Measurements from ENCODE around the gene MRPS31. TPM values are rescaled to one million over a fixed set of nuclear protein-coding genes. Genes with fewer than 3 reads are reported as not detected.

MRPS31 gene
- total and polyA plus RNA-seq, 2 donors from 2014 or later: 24.3 to 47.3 TPM

DNA sequence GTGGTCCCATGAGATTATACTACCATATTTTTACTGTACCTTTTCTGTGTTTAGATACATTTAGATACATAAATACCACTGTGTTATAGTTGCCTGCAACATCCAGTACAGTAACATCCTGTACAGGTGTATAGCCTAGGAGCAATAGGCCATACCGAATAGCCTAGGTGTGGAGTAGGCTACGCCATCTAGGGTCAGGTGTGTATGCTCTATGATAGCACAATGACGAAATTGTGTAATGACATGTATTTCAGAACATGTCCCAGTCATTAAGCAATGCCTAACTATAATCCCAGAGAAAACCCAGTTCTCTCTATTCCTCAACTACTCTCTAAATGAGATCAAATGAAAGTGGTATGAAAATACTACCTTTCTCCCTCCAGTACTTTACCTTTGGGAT is 22.3 kb upstream of the MRPS31 start:
- intact Hi-C loops (cut with DNase I): no loop called here
- Histone ChIP-seq H3K4me3 (ENCODE audit: low read length in 3 of 3) (no peak overlapping the region), H3K4me1 (ENCODE audit: control insufficient read depth in 2 of 3, insufficient read depth in 2 of 3, low read depth in 1 of 3, low read length in 3 of 3) (peaks cover 0 to 4% (median 2%) of the 10 kb centered on the region in 3 donors), H3K9me3 (ENCODE audit: control insufficient read depth in 2 of 3, insufficient read depth in 1 of 3, low read length in 3 of 3) (no peaks in the 10 kb centered on the region), H3K9ac (ENCODE audit: low read length in 3 of 3) (no peak overlapping the region), H3K27ac (ENCODE audit: low read depth in 2 of 2, low read length in 2 of 2) (no peak overlapping the region), H3K27me3 (ENCODE audit: control insufficient read depth, insufficient read depth, low read length) (no peaks in the 10 kb centered on the region), H3K36me3 (ENCODE audit: control insufficient read depth in 2 of 3, insufficient read depth in 3 of 3, low read length in 3 of 3) (peaks cover under 1 to 4% (median 2%) of the 10 kb centered on the region in 3 donors)
- DNase-seq (no peak), FAIRE-seq (no peak)
- TF ChIP-seq, protein P1, sequence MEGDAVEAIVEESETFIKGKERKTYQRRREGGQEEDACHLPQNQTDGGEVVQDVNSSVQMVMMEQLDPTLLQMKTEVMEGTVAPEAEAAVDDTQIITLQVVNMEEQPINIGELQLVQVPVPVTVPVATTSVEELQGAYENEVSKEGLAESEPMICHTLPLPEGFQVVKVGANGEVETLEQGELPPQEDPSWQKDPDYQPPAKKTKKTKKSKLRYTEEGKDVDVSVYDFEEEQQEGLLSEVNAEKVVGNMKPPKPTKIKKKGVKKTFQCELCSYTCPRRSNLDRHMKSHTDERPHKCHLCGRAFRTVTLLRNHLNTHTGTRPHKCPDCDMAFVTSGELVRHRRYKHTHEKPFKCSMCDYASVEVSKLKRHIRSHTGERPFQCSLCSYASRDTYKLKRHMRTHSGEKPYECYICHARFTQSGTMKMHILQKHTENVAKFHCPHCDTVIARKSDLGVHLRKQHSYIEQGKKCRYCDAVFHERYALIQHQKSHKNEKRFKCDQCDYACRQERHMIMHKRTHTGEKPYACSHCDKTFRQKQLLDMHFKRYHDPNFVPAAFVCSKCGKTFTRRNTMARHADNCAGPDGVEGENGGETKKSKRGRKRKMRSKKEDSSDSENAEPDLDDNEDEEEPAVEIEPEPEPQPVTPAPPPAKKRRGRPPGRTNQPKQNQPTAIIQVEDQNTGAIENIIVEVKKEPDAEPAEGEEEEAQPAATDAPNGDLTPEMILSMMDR (IDR thresholded peaks at IDR 0.05; ENCODE audit: borderline replicate concordance, extremely low read depth, insufficient read depth): no peak

DNA sequence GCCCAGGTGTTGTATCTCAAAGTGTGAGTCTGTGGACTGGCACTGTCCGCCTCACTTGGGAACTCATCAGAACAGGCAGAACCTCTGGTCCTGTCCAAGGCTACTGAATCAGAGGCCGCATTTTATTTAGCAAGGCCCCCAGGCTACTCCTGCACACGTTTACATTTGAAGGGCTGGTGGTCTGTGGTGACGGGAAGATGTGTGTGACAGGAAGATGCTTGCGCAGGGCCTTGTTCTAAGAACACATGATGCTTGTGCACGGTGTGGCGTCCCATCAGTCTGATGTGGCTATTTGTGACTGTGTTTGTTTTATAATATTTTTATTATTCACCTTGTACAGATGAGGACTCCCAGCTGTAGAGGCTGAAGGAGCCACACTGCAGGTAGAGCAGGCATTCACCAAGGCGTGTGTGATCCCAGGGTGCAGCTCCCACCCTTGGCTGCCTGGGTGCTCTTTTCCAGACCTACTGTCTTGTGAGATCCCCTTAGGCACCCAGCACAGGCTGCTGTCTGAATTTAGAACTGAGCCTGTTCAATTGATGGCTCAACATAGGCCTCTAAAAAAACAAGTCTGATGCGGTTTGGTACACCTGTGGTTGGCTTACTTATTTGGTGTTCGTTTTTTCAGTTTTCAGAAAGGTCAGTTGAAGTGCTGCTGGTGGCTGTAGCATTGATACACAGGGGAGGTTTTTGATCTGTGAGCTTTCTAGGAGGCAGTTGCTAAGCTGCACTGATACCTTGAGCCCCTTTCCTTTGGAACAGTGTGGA is 21.5 kb upstream of the MRPS31 start:
- TF ChIP-seq, protein P1 (IDR thresholded peaks at IDR 0.05; ENCODE audit: borderline replicate concordance, extremely low read depth, insufficient read depth): no peak
- no peak overlapping the region for H3K4me3 ChIP-seq (ENCODE audit: low read length in 3 of 3)
- H3K27ac ChIP-seq (ENCODE audit: low read depth in 2 of 2, low read length in 2 of 2): no peak overlapping the region
- no peak overlapping the region for H3K9ac ChIP-seq (ENCODE audit: low read length in 3 of 3)
- intact Hi-C loops (cut with DNase I): no loop called here
- no peak for FAIRE-seq
- no peak for DNase-seq
- H3K4me1 ChIP-seq (ENCODE audit: control insufficient read depth in 2 of 3, insufficient read depth in 2 of 3, low read depth in 1 of 3, low read length in 3 of 3): peaks cover 0 to 4% (median 2%) of the 10 kb centered on the region in 3 donors
- peaks cover 0 to 4% (median 2%) of the 10 kb centered on the region in 3 donors for H3K36me3 ChIP-seq (ENCODE audit: control insufficient read depth in 2 of 3, insufficient read depth in 3 of 3, low read length in 3 of 3)
- no peaks in the 10 kb centered on the region for H3K9me3 ChIP-seq (ENCODE audit: control insufficient read depth in 2 of 3, insufficient read depth in 1 of 3, low read length in 3 of 3)
- no peaks in the 10 kb centered on the region for H3K27me3 ChIP-seq (ENCODE audit: control insufficient read depth, insufficient read depth, low read length)

DNA sequence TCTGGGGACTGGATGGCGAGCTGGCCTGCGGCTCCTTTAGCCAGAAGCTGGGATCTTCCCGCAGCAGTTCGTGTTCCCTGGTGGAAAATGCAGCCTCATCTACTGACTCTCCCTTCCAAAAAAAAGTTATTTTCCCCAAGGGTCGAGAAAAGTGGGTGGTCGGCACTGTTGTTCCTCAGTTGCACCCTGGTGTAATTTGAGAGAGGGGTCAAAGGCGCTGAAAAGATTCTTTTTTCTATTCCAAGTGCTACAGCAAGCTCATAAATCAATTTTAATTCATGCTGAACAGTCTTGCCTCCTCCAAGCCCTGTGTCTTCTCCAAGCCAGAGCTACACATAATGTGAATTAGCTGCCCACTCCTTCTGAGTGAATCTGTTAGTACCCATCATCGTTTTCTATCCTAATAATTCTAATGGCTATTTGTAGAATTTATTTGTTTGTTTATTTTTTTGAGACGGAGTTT is 19.2 kb upstream of the MRPS31 start:
- peak in 2 of 5 donors; percentile 72 to 73 for DNase-seq
- Histone ChIP-seq H3K27me3 (ENCODE audit: control insufficient read depth, insufficient read depth, low read length) (no peaks in the 10 kb centered on the region), H3K9me3 (ENCODE audit: control insufficient read depth in 2 of 3, insufficient read depth in 1 of 3, low read length in 3 of 3) (no peaks in the 10 kb centered on the region), H3K27ac (ENCODE audit: low read depth in 2 of 2, low read length in 2 of 2) (peak overlapping the region; percentile 76 to 85), H3K4me1 (ENCODE audit: control insufficient read depth in 2 of 3, insufficient read depth in 2 of 3, low read depth in 1 of 3, low read length in 3 of 3) (peaks cover 0 to 4% (median 2%) of the 10 kb centered on the region in 3 donors), H3K4me3 (ENCODE audit: low read length in 3 of 3) (peak overlapping the region; percentile 53 to 69 (median 57)), H3K36me3 (ENCODE audit: control insufficient read depth in 2 of 3, insufficient read depth in 3 of 3, low read length in 3 of 3) (peaks cover 0 to 4% (median 0%) of the 10 kb centered on the region in 3 donors), H3K9ac (ENCODE audit: low read length in 3 of 3) (peak overlapping the region; percentile 36 to 78 (median 49))
- intact Hi-C loops (cut with DNase I): no loop called here
- TF ChIP-seq, protein P1 (IDR thresholded peaks at IDR 0.05; ENCODE audit: borderline replicate concordance, extremely low read depth, insufficient read depth): no peak
- FAIRE-seq: no peak
